Mesenchymal stem cell (in vitro differentiated cells and primary cell): ENCODE data around the gene ROR2.

Experiments
- DNase-seq: peaks from one replicate; pipeline ENCODE4 v3.0.0-alpha.2; 2013
- H2AFZ ChIP-seq: one replicate; pipeline ENCODE4 v1.6.1; 2013; ENCODE audit warnings: low read depth, mild to moderate bottlenecking, control low read depth, inconsistent platforms, low read length, moderate library complexity
- H2AK5ac ChIP-seq: 2 replicates; pipeline ENCODE4 v1.6.1; 2013; ENCODE audit warnings: low read length, moderate library complexity, mild to moderate bottlenecking, inconsistent platforms; ENCODE audit not compliant: severe bottlenecking
- H2BK120ac ChIP-seq: one replicate; pipeline ENCODE4 v1.6.1; 2013; ENCODE audit warnings: low read depth, mild to moderate bottlenecking, inconsistent platforms, low read length, moderate library complexity
- H2BK12ac ChIP-seq, 2 experiments: one replicate each; pipeline ENCODE4 v1.6.1; 2013; ENCODE audit warnings: inconsistent platforms in 2 of 2, low read length in 2 of 2, mild to moderate bottlenecking in 2 of 2, moderate library complexity in 2 of 2, control low read depth in 1 of 2
- H2BK15ac ChIP-seq: one replicate; pipeline ENCODE4 v1.6.1; 2013; ENCODE audit warnings: mild to moderate bottlenecking, low read depth, inconsistent platforms; ENCODE audit not compliant: poor library complexity, severe bottlenecking
- H2BK5ac ChIP-seq: 2 replicates; pipeline ENCODE4 v1.6.1; 2013; ENCODE audit warnings: low read depth, mild to moderate bottlenecking, low read length, control low read depth, inconsistent platforms; ENCODE audit not compliant: poor library complexity, severe bottlenecking
- H3K14ac ChIP-seq, 2 experiments: one replicate each; pipeline ENCODE4 v1.6.1; 2013; ENCODE audit warnings: inconsistent platforms in 2 of 2, low read length in 2 of 2, control low read depth in 1 of 2, mild to moderate bottlenecking in 1 of 2, moderate library complexity in 1 of 2
- H3K18ac ChIP-seq, 2 experiments: one replicate each; pipeline ENCODE4 v1.6.1; 2013; ENCODE audit warnings: inconsistent platforms in 2 of 2, low read length in 2 of 2, control low read depth in 1 of 2, low read depth in 1 of 2, mild to moderate bottlenecking in 1 of 2
- H3K23ac ChIP-seq, 2 experiments: one replicate each; pipeline ENCODE4 v1.6.1; 2013; ENCODE audit warnings: inconsistent platforms in 2 of 2, low read length in 2 of 2, mild to moderate bottlenecking in 2 of 2, moderate library complexity in 2 of 2, control low read depth in 1 of 2
- H3K27ac ChIP-seq: 2 replicates; pipeline ENCODE4 v1.5.1; 2013; ENCODE audit warnings: mild to moderate bottlenecking, moderate library complexity, low read length, control low read depth, inconsistent platforms; ENCODE audit not compliant: poor library complexity, severe bottlenecking
- H3K27me3 ChIP-seq, 2 experiments: 2 replicates each; pipeline versions ENCODE4 v1.6.1 to v1.7.0; 2013; ENCODE audit warnings: low read length in 2 of 2, mild to moderate bottlenecking in 2 of 2, moderate library complexity in 2 of 2, control low read depth in 1 of 2, inconsistent platforms in 1 of 2; ENCODE audit not compliant: control insufficient read depth in 1 of 2, insufficient read depth in 1 of 2
- H3K36me3 ChIP-seq, 2 experiments: 2 replicates each; pipeline versions ENCODE4 v1.6.1 to v1.7.0; 2013; ENCODE audit warnings: low read length in 2 of 2, control low read depth in 1 of 2, inconsistent platforms in 1 of 2, low read depth in 1 of 2, mild to moderate bottlenecking in 1 of 2; ENCODE audit not compliant: insufficient read depth in 2 of 2, control insufficient read depth in 1 of 2
- H3K4ac ChIP-seq, 2 experiments: one replicate each; pipeline ENCODE4 v1.6.1; 2013; ENCODE audit warnings: inconsistent platforms in 2 of 2, low read length in 2 of 2, mild to moderate bottlenecking in 2 of 2, moderate library complexity in 2 of 2, control low read depth in 1 of 2, low read depth in 1 of 2
- H3K4me1 ChIP-seq: 2 replicates; pipeline ENCODE4 v1.6.1; 2013; ENCODE audit warnings: low read depth, low read length, control low read depth; ENCODE audit not compliant: control insufficient read depth, insufficient read depth
- H3K4me2 ChIP-seq: 2 replicates; pipeline ENCODE4 v1.6.1; 2013; ENCODE audit warnings: low read length, mild to moderate bottlenecking, inconsistent platforms; ENCODE audit not compliant: poor library complexity, severe bottlenecking
- H3K4me3 ChIP-seq, 2 experiments: 2 replicates each; pipeline versions ENCODE4 v1.5.1 to v1.7.0; 2013; ENCODE audit warnings: low read length in 2 of 2, mild to moderate bottlenecking in 2 of 2, control low read depth in 1 of 2, low read depth in 1 of 2; ENCODE audit not compliant: insufficient read depth in 1 of 2
- H3K79me1 ChIP-seq: replicated peaks from 2 replicates; pipeline ENCODE4 v1.6.1; 2013; ENCODE audit warnings: mild to moderate bottlenecking, control low read depth, low read length, inconsistent platforms; ENCODE audit not compliant: poor library complexity, severe bottlenecking
- H3K9ac ChIP-seq: 2 replicates; pipeline ENCODE4 v1.7.0; 2013; ENCODE audit warnings: mild to moderate bottlenecking, low read length, moderate library complexity
- H3K9me3 ChIP-seq: 2 replicates; pipeline ENCODE4 v1.7.0; 2013; ENCODE audit warnings: mild to moderate bottlenecking, low read length; ENCODE audit not compliant: control insufficient read depth
- H4K8ac ChIP-seq: one replicate; pipeline ENCODE4 v1.6.1; 2013; ENCODE audit warnings: inconsistent platforms, mild to moderate bottlenecking, low read length, moderate library complexity
- H4K91ac ChIP-seq: one replicate; pipeline ENCODE4 v1.6.1; 2013; ENCODE audit warnings: mild to moderate bottlenecking, low read length, inconsistent platforms
- WGBS: methylation state at CpG from one replicate; pipeline ENCODE4 v1.1.7; 2013; ENCODE audit warnings: mixed read lengths; 5-methylcytosine and 5-hydroxymethylcytosine counted together

The ROR2 gene

DNA sequence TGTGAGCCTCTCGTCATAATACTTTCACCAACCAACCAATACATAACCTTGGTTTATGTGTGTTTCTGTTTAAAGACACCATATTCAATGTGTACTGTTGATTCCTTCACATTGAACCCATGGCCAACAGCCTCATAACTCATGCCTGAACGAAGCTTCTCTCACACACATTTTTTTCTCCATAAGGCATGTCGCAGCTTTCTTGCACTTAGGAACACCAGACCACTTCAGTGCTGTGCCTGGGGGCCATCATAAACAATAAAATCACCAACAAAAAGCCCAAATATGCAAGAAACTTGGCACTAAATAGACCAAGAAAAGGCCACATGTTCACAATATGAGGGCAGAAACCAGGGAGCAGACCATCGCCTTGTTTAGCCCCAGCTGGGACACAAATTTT lies 192.2 kb downstream of the ROR2 start:
- no peak overlapping the region for H4K8ac ChIP-seq
- DNase-seq: no peak
- H3K79me1 ChIP-seq: peaks cover 24% of the 10 kb centered on the region
- no peak overlapping the region for H3K4me2 ChIP-seq
- H3K14ac ChIP-seq: no peak overlapping the region
- H3K27ac ChIP-seq: no peak overlapping the region
- no peak overlapping the region for H2AFZ ChIP-seq
- H2BK15ac ChIP-seq: no peak overlapping the region
- H3K27me3 ChIP-seq: no peaks in the 10 kb centered on the region
- peak overlapping the region in 1 of 2 experiments; percentile 49 for H2BK12ac ChIP-seq
- no peak overlapping the region for H2AK5ac ChIP-seq
- H3K4me1 ChIP-seq: peaks cover 6% of the 10 kb centered on the region
- H3K4ac ChIP-seq: no peak overlapping the region
- 71% methylated on average over 3 of the region's 4 CpGs for WGBS
- no peak overlapping the region for H3K4me3 ChIP-seq
- H3K23ac ChIP-seq: no peak overlapping the region
- H2BK5ac ChIP-seq: no peak overlapping the region
- H4K91ac ChIP-seq: no peak overlapping the region
- H3K36me3 ChIP-seq: peaks cover 5 to 20% of the 10 kb centered on the region in 2 experiments
- no peak overlapping the region for H3K9ac ChIP-seq
- no peaks in the 10 kb centered on the region for H3K9me3 ChIP-seq
- H2BK120ac ChIP-seq: no peak overlapping the region
- H3K18ac ChIP-seq: no peak overlapping the region

DNA sequence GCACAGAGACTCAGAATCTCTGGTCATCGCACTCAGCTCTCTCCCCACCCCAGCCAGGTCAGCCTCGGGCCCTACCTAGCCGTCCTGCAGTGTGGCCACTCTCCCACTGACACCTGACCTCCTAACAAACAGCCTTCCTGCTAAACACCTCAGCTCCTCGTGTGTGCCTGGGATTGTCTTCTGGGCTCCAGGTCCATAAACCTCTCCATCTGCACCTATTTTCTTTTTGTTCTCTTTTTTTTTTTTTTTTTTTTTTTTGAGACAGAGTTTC lies 193.6 kb downstream of the ROR2 start:
- Histone ChIP-seq H3K27me3 (no peaks in the 10 kb centered on the region), H2BK12ac (no peak overlapping the region), H3K18ac (no peak overlapping the region), H2BK5ac (no peak overlapping the region), H3K79me1 (peaks cover 20% of the 10 kb centered on the region), H3K14ac (no peak overlapping the region), H3K9ac (no peak overlapping the region), H2AK5ac (no peak overlapping the region), H2BK120ac (no peak overlapping the region), H3K4me2 (no peak overlapping the region), H3K4me1 (peaks cover 6% of the 10 kb centered on the region), H2BK15ac (no peak overlapping the region), H3K4me3 (no peak overlapping the region), H4K8ac (no peak overlapping the region), H3K4ac (no peak overlapping the region), H3K36me3 (peaks cover 5 to 20% of the 10 kb centered on the region in 2 experiments), H2AFZ (no peak overlapping the region), H3K23ac (no peak overlapping the region), H3K9me3 (no peaks in the 10 kb centered on the region), H3K27ac (no peak overlapping the region), H4K91ac (no peak overlapping the region)
- DNase-seq: no peak
- 93% methylated on average over 4 of the region's 4 CpGs for WGBS

DNA sequence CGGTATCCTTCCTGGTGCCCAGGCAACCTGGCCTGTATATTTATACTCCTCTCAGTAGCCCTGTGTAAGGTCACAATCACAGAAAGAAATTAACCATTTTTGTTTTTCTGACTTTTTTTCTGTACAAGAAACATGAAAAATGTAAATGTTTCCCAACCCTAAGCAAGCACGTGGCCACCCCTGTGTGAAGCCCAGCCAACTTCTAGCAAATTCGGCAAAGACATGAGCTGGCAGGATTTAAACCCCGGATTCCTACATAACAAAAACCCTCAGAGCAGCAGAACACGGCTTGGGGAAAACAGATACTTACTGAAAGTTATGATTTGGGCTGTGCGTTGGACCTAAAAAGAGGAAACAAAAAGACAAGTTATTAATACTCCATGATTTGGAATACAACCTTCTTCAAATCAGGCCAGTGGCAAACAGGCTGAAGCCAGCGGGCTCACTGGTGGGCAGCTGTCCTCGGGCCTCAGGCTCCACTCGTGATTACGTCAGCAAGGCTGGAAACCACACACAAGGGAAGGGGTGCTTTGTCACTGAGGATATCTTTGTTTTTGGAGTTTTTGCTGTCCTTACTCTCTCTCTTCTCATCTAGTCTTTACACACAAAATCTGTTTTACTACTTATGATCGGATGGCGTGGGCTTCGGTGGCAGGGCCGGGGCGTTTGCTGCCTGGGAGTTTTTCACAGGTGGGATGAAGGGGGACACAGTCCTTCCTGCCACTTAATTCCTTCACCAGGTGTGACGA lies 194.1 kb downstream of the ROR2 start:
- Histone ChIP-seq H3K36me3 (peaks cover 5 to 20% of the 10 kb centered on the region in 2 experiments), H3K18ac (no peak overlapping the region), H3K14ac (no peak overlapping the region), H3K9me3 (no peaks in the 10 kb centered on the region), H3K27me3 (no peaks in the 10 kb centered on the region), H2BK15ac (no peak overlapping the region), H2AFZ (no peak overlapping the region), H4K91ac (no peak overlapping the region), H3K4me1 (peaks cover 6% of the 10 kb centered on the region), H4K8ac (no peak overlapping the region), H3K4me3 (no peak overlapping the region), H3K4me2 (no peak overlapping the region), H3K79me1 (peaks cover 16% of the 10 kb centered on the region), H2BK120ac (no peak overlapping the region), H3K4ac (no peak overlapping the region), H2AK5ac (no peak overlapping the region), H2BK12ac (no peak overlapping the region), H3K9ac (no peak overlapping the region), H3K23ac (no peak overlapping the region), H3K27ac (no peak overlapping the region), H2BK5ac (no peak overlapping the region)
- 94% methylated on average over 14 of the region's 16 CpGs for WGBS
- DNase-seq: no peak

DNA sequence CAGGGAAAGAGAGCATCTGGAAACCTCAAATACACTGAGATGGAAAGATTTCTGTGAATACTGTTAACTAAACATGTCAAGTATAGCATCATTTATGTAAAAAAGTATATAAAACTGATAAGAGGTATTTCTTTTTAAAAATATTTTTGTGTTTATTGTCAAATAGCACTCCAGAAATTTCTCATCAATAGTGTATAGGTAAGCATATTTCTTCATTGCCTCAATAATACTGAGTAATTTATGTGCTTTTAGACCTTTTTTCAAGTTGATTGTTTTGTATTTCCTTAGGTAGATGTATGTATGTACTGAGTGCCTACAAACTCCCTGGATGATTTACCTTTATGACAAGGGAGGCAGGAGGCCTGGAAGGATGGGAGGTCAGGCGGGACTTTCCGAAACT lies 196.3 kb downstream of the ROR2 start:
- Histone ChIP-seq H3K4me1 (peaks cover 6% of the 10 kb centered on the region), H3K9ac (no peak overlapping the region), H3K27me3 (no peaks in the 10 kb centered on the region), H3K4ac (no peak overlapping the region), H3K9me3 (no peaks in the 10 kb centered on the region), H3K79me1 (peaks cover 12% of the 10 kb centered on the region), H4K91ac (no peak overlapping the region), H3K18ac (no peak overlapping the region), H2BK15ac (no peak overlapping the region), H3K36me3 (peaks cover 5 to 20% of the 10 kb centered on the region in 2 experiments), H3K4me2 (no peak overlapping the region), H2BK5ac (no peak overlapping the region), H3K23ac (no peak overlapping the region), H2BK120ac (no peak overlapping the region), H2AK5ac (no peak overlapping the region), H2BK12ac (no peak overlapping the region), H3K27ac (no peak overlapping the region), H4K8ac (no peak overlapping the region), H3K14ac (no peak overlapping the region), H2AFZ (no peak overlapping the region), H3K4me3 (no peak overlapping the region)
- no peak for DNase-seq
- WGBS: 50% methylated on average over 2 of the region's 2 CpGs
